DOHH2 (cell line): Measurements from ENCODE around the gene PDE4B.

Experiments used
- H3F3A ChIP-seq: fragments of 200-600 bp; sonication (generic), shearing (Covaris generic); 2 replicates; pipeline ENCODE4 v1.6.0; 2016; ENCODE audit warnings: antibody characterized with exemption, mild to moderate bottlenecking; ENCODE audit not compliant: control insufficient read depth, insufficient read depth
- H3K27ac ChIP-seq: fragments of 200-600 bp; sonication (generic); 2 replicates; pipeline ENCODE4 v1.5.1; 2014; ENCODE audit warnings: low read depth, mild to moderate bottlenecking, low read length, moderate library complexity
- H3K27me3 ChIP-seq: fragments of 200-600 bp; sonication (generic); 2 replicates; pipeline ENCODE4 v1.6.1; 2014; ENCODE audit warnings: mild to moderate bottlenecking, low read length, mixed read lengths; ENCODE audit not compliant: control insufficient read depth
- H3K36me3 ChIP-seq: fragments of 200-600 bp; sonication (generic); 2 replicates; pipeline ENCODE4 v1.6.1; 2014; ENCODE audit warnings: mild to moderate bottlenecking, low read length, moderate library complexity, mixed read lengths; ENCODE audit not compliant: control insufficient read depth
- H3K4me1 ChIP-seq: fragments of 200-600 bp; sonication (generic); 2 replicates; pipeline ENCODE4 v1.6.1; 2014; ENCODE audit warnings: mild to moderate bottlenecking, low read length, mixed read lengths; ENCODE audit not compliant: control insufficient read depth
- H3K4me2 ChIP-seq: fragments of 200-600 bp; sonication (generic); 2 replicates; pipeline ENCODE4 v1.6.0; 2014; ENCODE audit warnings: mild to moderate bottlenecking, low read length, moderate library complexity
- H3K4me3 ChIP-seq: fragments of 200-600 bp; sonication (generic); 2 replicates; pipeline ENCODE4 v1.5.1; 2014; ENCODE audit warnings: mild to moderate bottlenecking, low read length, mixed read lengths
- H3K79me2 ChIP-seq: fragments of 200-600 bp; sonication (generic); 2 replicates; pipeline ENCODE4 v1.6.1; 2014; ENCODE audit warnings: mild to moderate bottlenecking, low read length, mixed read lengths; ENCODE audit not compliant: control insufficient read depth
- H3K9me2 ChIP-seq: fragments of 200-600 bp; sonication (generic); replicated peaks from 2 replicates; pipeline ENCODE4 v1.6.1; 2014; ENCODE audit warnings: mild to moderate bottlenecking, low read length, mixed read lengths; ENCODE audit not compliant: control insufficient read depth
- H3K9me3 ChIP-seq: fragments of 200-600 bp; sonication (generic); 2 replicates; pipeline ENCODE4 v1.6.1; 2014; ENCODE audit warnings: antibody characterized with exemption, low read length, mixed read lengths; ENCODE audit not compliant: control insufficient read depth, insufficient read depth
- H4K20me1 ChIP-seq: fragments of 200-600 bp; sonication (generic); 2 replicates; pipeline ENCODE4 v1.6.0; 2014; ENCODE audit warnings: low read depth, mild to moderate bottlenecking, antibody characterized with exemption, low read length, moderate library complexity; ENCODE audit not compliant: control insufficient read depth, insufficient read depth
- CTCF ChIP-seq: fragments of 200-600 bp; sonication (generic); IDR thresholded peaks from one replicate; pipeline ENCODE4 v1.5.1; 2014; ENCODE audit warnings: antibody characterized with exemption, mild to moderate bottlenecking, low read depth, low read length; ENCODE audit not compliant: poor library complexity, severe bottlenecking
- EZH2phosphoT487 ChIP-seq: fragments of 200-600 bp; sonication (generic); IDR thresholded peaks from 2 replicates; pipeline ENCODE4 v1.6.1; 2017; ENCODE audit warnings: borderline replicate concordance, mild to moderate bottlenecking, antibody characterized with exemption, low read length, moderate library complexity, mixed read lengths

The PDE4B gene

GRCh38 chr1:65992165-65992821, 199.6 kb downstream of the PDE4B start:
- Histone ChIP-seq H3K4me1 (no peaks in the 10 kb centered on the region), H3K27me3 (no peaks in the 10 kb centered on the region), H3K9me2 (no peaks in the 10 kb centered on the region), H3K27ac (no peak overlapping the region), H3K9me3 (no peaks in the 10 kb centered on the region), H3K4me2 (no peak overlapping the region), H3K36me3 (no peaks in the 10 kb centered on the region), H3F3A (no peaks in the 10 kb centered on the region), H3K79me2 (no peaks in the 10 kb centered on the region), H3K4me3 (no peak overlapping the region), H4K20me1 (no peaks in the 10 kb centered on the region)
- TF ChIP-seq CTCF (no peak), EZH2phosphoT487 (no peak)

GRCh38 chr1:65992831-65993271, 200.2 kb downstream of the PDE4B start:
- H3K4me3 ChIP-seq: no peak overlapping the region
- no peaks in the 10 kb centered on the region for H3K4me1 ChIP-seq
- H3K27me3 ChIP-seq: no peaks in the 10 kb centered on the region
- no peak overlapping the region for H3K27ac ChIP-seq
- H3K36me3 ChIP-seq: no peaks in the 10 kb centered on the region
- H4K20me1 ChIP-seq: no peaks in the 10 kb centered on the region
- H3F3A ChIP-seq: no peaks in the 10 kb centered on the region
- no peak overlapping the region for H3K4me2 ChIP-seq
- no peaks in the 10 kb centered on the region for H3K9me3 ChIP-seq
- no peaks in the 10 kb centered on the region for H3K79me2 ChIP-seq
- H3K9me2 ChIP-seq: no peaks in the 10 kb centered on the region
- no peak for TF ChIP-seq CTCF
- TF ChIP-seq EZH2phosphoT487: no peak

- Histone ChIP-seq H4K20me1 (no peaks in the 10 kb centered on the region), H3K4me3 (no peak overlapping the region), H3K27ac (no peak overlapping the region), H3F3A (no peaks in the 10 kb centered on the region), H3K9me3 (no peaks in the 10 kb centered on the region), H3K9me2 (no peaks in the 10 kb centered on the region), H3K4me2 (no peak overlapping the region), H3K27me3 (no peaks in the 10 kb centered on the region), H3K36me3 (no peaks in the 10 kb centered on the region), H3K4me1 (no peaks in the 10 kb centered on the region), H3K79me2 (no peaks in the 10 kb centered on the region)
- TF ChIP-seq EZH2phosphoT487: no peak
- TF ChIP-seq CTCF: no peak
These were observed 201.5 kb downstream of the PDE4B start for GRCh38 chr1:65994223-65994622.
